H1 (cell line): ENCODE data around the gene CAD. TPM values are rescaled to one million over a fixed set of nuclear protein-coding genes. Genes with fewer than 3 reads are reported as not detected.

Experiments used
- CTCF ChIA-PET: fragments of 300-600 bp; sonication (Branson Sonifier 250); formaldehyde crosslinking; loops from one replicate; lab custom pipeline; 2021; ENCODE audit not compliant: partially characterized antibody; lab: Charles Lee
- POLR2A ChIA-PET: fragments of 300-600 bp; sonication (Branson Sonifier 250); formaldehyde crosslinking; loops from one replicate; lab custom pipeline; 2021; ENCODE audit warnings: inconsistent platforms; ENCODE audit not compliant: partially characterized antibody; lab: Charles Lee
- DNase-seq, 2 experiments: peaks; one replicate each; pipeline versions ENCODE4 v3.0.0 to v3.0.0-alpha.2; 2010 to 2022; ENCODE audit warnings: low spot score in 2 of 2, low read depth in 1 of 2, mixed read lengths in 1 of 2
- FAIRE-seq: peaks from 2 replicates; lab custom pipeline; 2011; peaks lifted over from hg19 to GRCh38; lab: Jason Lieb, UNC
- H2AFZ ChIP-seq: 2 replicates; pipeline ENCODE4 v1.8.1; 2012; ENCODE audit warnings: low read length, inconsistent platforms
- H2AK5ac ChIP-seq: 2 replicates; pipeline ENCODE4 v1.6.1; 2013; ENCODE audit warnings: low read depth, low read length
- H2BK120ac ChIP-seq: replicated peaks from 2 replicates; pipeline ENCODE3; 2013; ENCODE audit warnings: low read depth, low read length, inconsistent platforms
- H2BK12ac ChIP-seq: 2 replicates; pipeline ENCODE4 v1.6.1; 2013; ENCODE audit warnings: low read depth, low read length
- H2BK15ac ChIP-seq: 2 replicates; pipeline ENCODE4 v1.6.1; 2013; ENCODE audit warnings: low read length
- H2BK20ac ChIP-seq: 2 replicates; pipeline ENCODE4 v1.6.1; 2013; ENCODE audit warnings: low read length
- H2BK5ac ChIP-seq: 2 replicates; pipeline ENCODE4 v1.6.1; 2013; ENCODE audit warnings: low read depth, low read length
- H3K14ac ChIP-seq: 2 replicates; pipeline ENCODE4 v1.6.1; 2013; ENCODE audit warnings: inconsistent platforms; ENCODE audit not compliant: insufficient read length
- H3K18ac ChIP-seq: 2 replicates; pipeline ENCODE4 v1.6.1; 2013; ENCODE audit warnings: low read length; ENCODE audit errors: extremely low read depth
- H3K23ac ChIP-seq: 2 replicates; pipeline ENCODE4 v1.6.1; 2013; ENCODE audit warnings: inconsistent platforms; ENCODE audit not compliant: insufficient read length
- H3K23me2 ChIP-seq: 2 replicates; pipeline ENCODE4 v1.6.1; 2013; ENCODE audit warnings: low read depth, low read length
- H3K27ac ChIP-seq: 2 replicates; pipeline ENCODE4 v1.6.1; 2011; ENCODE audit warnings: low read depth, low read length, inconsistent platforms
- H3K27me3 ChIP-seq, 4 experiments: replicated peaks in 1 of 4; 1 replicate in 1 of 4; 2 replicates in 3 of 4; pipeline versions ENCODE4 v1.6.1 to v1.8.1; 2011 to 2013; ENCODE audit warnings: low read length in 3 of 4, mild to moderate bottlenecking in 3 of 4, inconsistent platforms in 2 of 4, mixed read lengths in 2 of 4, moderate library complexity in 1 of 4; ENCODE audit not compliant: control insufficient read depth in 3 of 4, insufficient read depth in 3 of 4; ENCODE audit errors: extremely low read depth in 1 of 4
- H3K36me3 ChIP-seq, 4 experiments: 2 replicates each; pipeline versions ENCODE4 v1.6.1 to v1.8.1; 2011 to 2013; ENCODE audit warnings: mild to moderate bottlenecking in 4 of 4, low read length in 3 of 4, moderate library complexity in 2 of 4, control low read depth in 1 of 4, inconsistent platforms in 1 of 4; ENCODE audit not compliant: insufficient read depth in 4 of 4, control insufficient read depth in 2 of 4
- H3K4ac ChIP-seq: replicated peaks from 2 replicates; pipeline ENCODE3; 2013; ENCODE audit warnings: low read length, low read depth, mixed read lengths, inconsistent platforms; ENCODE audit not compliant: insufficient read length
- H3K4me1 ChIP-seq, 4 experiments: replicated peaks in 1 of 4; 1 replicate in 1 of 4; 2 replicates in 3 of 4; pipeline versions ENCODE4 v1.6.1 to v1.8.1; 2011 to 2013; ENCODE audit warnings: low read length in 3 of 4, inconsistent platforms in 2 of 4, mixed read lengths in 1 of 4; ENCODE audit not compliant: insufficient read depth in 4 of 4, control insufficient read depth in 3 of 4
- H3K4me2 ChIP-seq, 2 experiments: 2 replicates each; pipeline versions ENCODE4 v1.6.1 to v1.8.1; 2011 to 2013; ENCODE audit warnings: low read depth in 2 of 2, low read length in 2 of 2, control low read depth in 1 of 2, inconsistent platforms in 1 of 2, mild to moderate bottlenecking in 1 of 2; ENCODE audit not compliant: insufficient read depth in 1 of 2
- H3K4me3 ChIP-seq, 4 experiments: fragments of 200-600, 300-600 bp in 1 of 4; sonication (generic), shearing (Covaris generic), sonication (Bioruptor Twin) in 1 of 4; 2 replicates each; pipeline versions ENCODE4 v1.5.1 to v1.8.1; 2011 to 2016; ENCODE audit warnings: low read length in 4 of 4, low read depth in 3 of 4, control low read depth in 2 of 4, inconsistent platforms in 2 of 4, mild to moderate bottlenecking in 2 of 4, mixed read lengths in 1 of 4, moderate library complexity in 1 of 4; ENCODE audit not compliant: insufficient read depth in 2 of 4; ENCODE audit errors: extremely low read depth in 1 of 4
- H3K56ac ChIP-seq: replicated peaks from 2 replicates; pipeline ENCODE3; 2013; ENCODE audit warnings: low read depth, mild to moderate bottlenecking, mixed read lengths, low read length, inconsistent platforms; ENCODE audit not compliant: insufficient read length
- H3K79me1 ChIP-seq: 2 replicates; pipeline ENCODE4 v1.6.1; 2013; ENCODE audit warnings: low read depth, low read length, control low read depth
- H3K79me2 ChIP-seq, 2 experiments: 2 replicates each; pipeline versions ENCODE4 v1.6.1 to v1.8.1; 2012 to 2013; ENCODE audit warnings: low read length in 2 of 2, mild to moderate bottlenecking in 2 of 2, inconsistent platforms in 1 of 2; ENCODE audit not compliant: insufficient read depth in 2 of 2, control insufficient read depth in 1 of 2
- H3K9ac ChIP-seq, 4 experiments: replicated peaks in 1 of 4; 1 replicate in 1 of 4; 2 replicates in 3 of 4; pipeline versions ENCODE4 v1.6.1 to v1.8.1; 2011 to 2013; ENCODE audit warnings: low read depth in 3 of 4, low read length in 3 of 4, control low read depth in 2 of 4, mild to moderate bottlenecking in 2 of 4, moderate library complexity in 2 of 4, inconsistent platforms in 1 of 4; ENCODE audit errors: extremely low read depth in 1 of 4
- H3K9me3 ChIP-seq, 2 experiments: 2 replicates each; pipeline versions ENCODE4 v1.6.1 to v1.8.1; 2012 to 2013; ENCODE audit warnings: mild to moderate bottlenecking in 2 of 2, moderate library complexity in 2 of 2, control low read depth in 1 of 2, inconsistent platforms in 1 of 2, low read depth in 1 of 2, low read length in 1 of 2, mixed read lengths in 1 of 2; ENCODE audit not compliant: insufficient read depth in 2 of 2
- H4K20me1 ChIP-seq, 2 experiments: replicated peaks in 1 of 2; 2 replicates each; pipeline versions ENCODE3 to v1.8.1; 2011 to 2013; ENCODE audit warnings: inconsistent platforms in 2 of 2, low read length in 2 of 2, mild to moderate bottlenecking in 1 of 2; ENCODE audit not compliant: insufficient read depth in 2 of 2, control insufficient read depth in 1 of 2
- H4K5ac ChIP-seq: 2 replicates; pipeline ENCODE4 v1.6.1; 2013; ENCODE audit warnings: low read length, low read depth, mixed read lengths, inconsistent platforms; ENCODE audit not compliant: insufficient read length
- H4K8ac ChIP-seq: 2 replicates; pipeline ENCODE4 v1.8.0; 2013; ENCODE audit warnings: mild to moderate bottlenecking, moderate library complexity, low read length, inconsistent platforms; ENCODE audit not compliant: insufficient read depth; ENCODE audit errors: extremely low read depth
- H4K91ac ChIP-seq: replicated peaks from 2 replicates; pipeline ENCODE3; 2013; ENCODE audit warnings: low read length, mixed read lengths, inconsistent platforms; ENCODE audit not compliant: insufficient read length
- CTBP2 ChIP-seq: IDR thresholded peaks from 2 replicates; pipeline ENCODE4 v1.7.0; 2011; ENCODE audit warnings: borderline replicate concordance, mild to moderate bottlenecking, moderate library complexity, mixed read lengths, low read length; ENCODE audit not compliant: insufficient read depth, insufficient read length
- HDAC2 ChIP-seq, 2 experiments: fragments of 300-600 bp in 1 of 2; sonication (generic) in 1 of 2; IDR thresholded peaks; 2 replicates each; pipeline ENCODE4 v1.6.1; 2011 to 2012; ENCODE audit warnings: low read depth in 2 of 2, low read length in 2 of 2, mild to moderate bottlenecking in 2 of 2, moderate library complexity in 2 of 2, borderline replicate concordance in 1 of 2, inconsistent platforms in 1 of 2
- JUND ChIP-seq: IDR thresholded peaks from 2 replicates; pipeline ENCODE4 v1.6.1; 2011; ENCODE audit warnings: mild to moderate bottlenecking, improper control_type of control experiment, low read length
- KDM1A ChIP-seq: fragments of 200-600, 300-600 bp; sonication (generic); IDR thresholded peaks from 2 replicates; pipeline ENCODE4 v1.7.1; 2016; ENCODE audit warnings: mild to moderate bottlenecking, low read length, borderline replicate concordance
- NRF1 ChIP-seq: IDR thresholded peaks from 2 replicates; pipeline ENCODE4 v1.6.1; 2011; ENCODE audit warnings: mild to moderate bottlenecking, low read depth, low read length, improper control_type of control experiment
- PHF8 ChIP-seq: fragments of 200-600 bp; sonication (generic); conservative IDR thresholded peaks from 2 replicates; pipeline ENCODE4 v1.7.1; 2012; ENCODE audit warnings: low read depth, mild to moderate bottlenecking, inconsistent platforms, low read length, moderate library complexity
- POLR2AphosphoS5 ChIP-seq: IDR thresholded peaks from 2 replicates; pipeline ENCODE4 v1.6.1; 2011; ENCODE audit warnings: low read depth, low read length
- SUZ12 ChIP-seq: fragments of 200-600 bp; sonication (generic); IDR thresholded peaks from 2 replicates; pipeline ENCODE4 v1.6.1; 2012; ENCODE audit warnings: mild to moderate bottlenecking, inconsistent platforms, low read length, moderate library complexity, mixed read lengths
- TAF7 ChIP-seq: optimal IDR thresholded peaks from 2 replicates; pipeline ENCODE3; 2011; ENCODE audit warnings: low read depth, mild to moderate bottlenecking, inconsistent platforms, low read length, moderate library complexity, borderline replicate concordance
- TCF12 ChIP-seq: IDR thresholded peaks from 2 replicates; pipeline ENCODE4 v1.6.1; 2011; ENCODE audit warnings: low read depth, mild to moderate bottlenecking, low read length
- WGBS, 2 experiments: shearing (Covaris generic) in 1 of 2; methylation state at CpG; one replicate each; pipeline versions ENCODE4 v1.1.6 to v1.1.7; 2013 to 2015; ENCODE audit warnings: low lambda C conversion rate in 2 of 2, mixed read lengths in 2 of 2, inconsistent platforms in 1 of 2, low coverage in 1 of 2, missing lambda C conversion rate in 1 of 2; ENCODE audit not compliant: insufficient replicate concordance in 2 of 2, insufficient coverage in 1 of 2, insufficient read length in 1 of 2; ENCODE audit errors: extremely low coverage in 1 of 2, missing lambda C conversion rate in 1 of 2; 5-methylcytosine and 5-hydroxymethylcytosine counted together
- polyA plus RNA-seq, 7 experiments: library from polyadenylated mRNA; depleted of rRNA in 3 of 7; stranded (reverse) in 5 of 7; unstranded in 2 of 7; fragments of >200 nt in 5 of 7; fragments of 200-250 nt in 2 of 7; gene quantifications; 1 replicate in 5 of 7; 2 replicates in 1 of 7; 4 replicates in 1 of 7; pipeline versions ENCODE4 v1.2.1 to v1.2.3, GENCODE V29; 2011 to 2013; ENCODE audit warnings: missing spikeins in 2 of 7, mixed read lengths in 2 of 7
- total RNA-seq: library from RNA; stranded (reverse); fragmentation: NEBNext Ultra II Directional; extraction: Animal tissue kit (Norgen Biotek cat#: 25700); gene quantifications from 2 replicates; pipeline ENCODE4 v1.2.1, GENCODE V29; 2021

Gene CAD
- total and polyA plus RNA-seq, 2 of the 8 experiments (the other 6 are each of a cell fraction or from before 2014, with no cell fraction given), result 130 to 146 TPM

GRCh38 chr2:27281855-27282559, 64.8 kb downstream of the CAD start, which contains the start of gene TRIM54:
Gene TRIM54 (plus strand): TSS chr2:27282429. CDS start chr2:27282732, 303 bp downstream.
- H3K56ac ChIP-seq, result no peak within 1 kb of the TSS
- no peaks in the 10 kb centered on the region for H3K9me3 ChIP-seq
- 28% methylated on average over 5 of the region's 5 CpGs; no CpG with 5 or more reads in 1 of the 2 experiments for WGBS, 2 experiments
- DNase-seq, result no peak
- peaks cover 4 to 18% (median 13%) of the 10 kb centered on the region in 4 experiments for H3K4me1 ChIP-seq
- no peak within 1 kb of the TSS for H3K23ac ChIP-seq
- no peaks in the 10 kb centered on the region for H4K20me1 ChIP-seq
- H2BK15ac ChIP-seq, result peak within 1 kb of the TSS; percentile 96
- FAIRE-seq, result no peak
- peak within 1 kb of the TSS; percentile 96 for H2BK20ac ChIP-seq
- H3K4ac ChIP-seq, result no peak within 1 kb of the TSS
- peak within 1 kb of the TSS; percentile 27; the same call in 1 of the 2 replicates for H2AFZ ChIP-seq
- peak within 1 kb of the TSS; percentile 95 for H3K18ac ChIP-seq
- POLR2A ChIA-PET, result interaction anchor here (1.0 to 11.9 kb wide), 19 partner anchors 10 to 177 kb away, joined by 3 to 149 read pairs (median 6); partner anchors contain the start of genes ATRAID, GTF3C2, MPV17 and SLC30A3
- peak within 1 kb of the TSS; percentile 80 for H2BK120ac ChIP-seq
- H3K9ac ChIP-seq, result peak within 1 kb of the TSS in 2 of 4 experiments; percentile 22 to 50; a peak in 3 of 7 replicates
- CTCF ChIA-PET, result interaction anchor here (0.5 to 20.2 kb wide), 29 partner anchors 7 to 265 kb away, joined by 3 to 413 read pairs (median 5); partner anchors contain the start of genes CAD, SLC30A3 and UCN
- peak within 1 kb of the TSS; percentile 70 to 76 for H3K4me2 ChIP-seq
- peak within 1 kb of the TSS; percentile 22 for H4K5ac ChIP-seq
- H3K23me2 ChIP-seq, result peaks cover 3% of the 10 kb centered on the region
- peak within 1 kb of the TSS; percentile 75; the same call in 1 of the 2 replicates for H2AK5ac ChIP-seq
- H3K14ac ChIP-seq, result no peak within 1 kb of the TSS
- peak within 1 kb of the TSS; percentile 99 for H2BK12ac ChIP-seq
- peak within 1 kb of the TSS; percentile 1 to 43 (median 35); a peak in 7 of 8 replicates for H3K4me3 ChIP-seq
- no peaks in the 10 kb centered on the region for H3K36me3 ChIP-seq
- no peaks in the 10 kb centered on the region for H3K79me2 ChIP-seq
- H4K8ac ChIP-seq, result peak within 1 kb of the TSS; percentile 93; the same call in 1 of the 2 replicates
- no peak within 1 kb of the TSS for H3K27ac ChIP-seq
- peaks cover 0 to 4% (median 0%) of the 10 kb centered on the region in 4 experiments; a peak in 1 of 7 replicates for H3K27me3 ChIP-seq
- H4K91ac ChIP-seq, result peak within 1 kb of the TSS; percentile 93
- no peaks in the 10 kb centered on the region for H3K79me1 ChIP-seq
- H2BK5ac ChIP-seq, result peak within 1 kb of the TSS; percentile 97
- TF ChIP-seq NRF1 (no peak), SUZ12 (no peak), JUND (no peak), KDM1A (no peak), TAF7 (no peak), CTBP2 (no peak), PHF8 (no peak), POLR2AphosphoS5 (no peak), HDAC2 (IDR thresholded peaks at IDR 0.05; ENCODE audit: borderline replicate concordance in 1 of 2, low read depth in 2 of 2, low read length in 2 of 2) (peak in 1 of 2 experiments; percentile 68; a peak in 1 of 4 replicates), TCF12 (0 out of 2 replicates have a peak, but pooled peaks have one; percentile 31)
